HepG2 (cell line): ENCODE data around the gene TTBK1. TPM values are rescaled to one million over a fixed set of nuclear protein-coding genes. Genes with fewer than 3 reads are reported as not detected.

Experiments used
- ATF7-NPFF ChIP-seq: sonication (generic); formaldehyde crosslinking; IDR thresholded peaks from 2 replicates; pipeline ENCODE4 v1.8.1; 2023; ENCODE audit warnings: mild to moderate bottlenecking, low read depth, missing genetic modification reagents, moderate library complexity
- IKZF1 ChIP-seq: fragments of 450-650 bp; IDR thresholded peaks from 2 replicates; pipeline ENCODE4 v1.7.1; 2016
- KAT7 ChIP-seq: IDR thresholded peaks from 2 replicates; pipeline ENCODE4 v1.6.1; 2018; ENCODE audit warnings: borderline replicate concordance, missing compliant biosample characterization
- MAF1 ChIP-seq: sonication (generic); formaldehyde crosslinking; IDR thresholded peaks from 2 replicates; pipeline ENCODE4 v1.5.0; 2020; ENCODE audit warnings: missing genetic modification reagents, borderline replicate concordance
- MTA1 ChIP-seq: sonication (generic); formaldehyde crosslinking; IDR thresholded peaks from 2 replicates; pipeline ENCODE4 v1.4.0; 2020; ENCODE audit warnings: missing genetic modification reagents, mild to moderate bottlenecking, borderline replicate concordance
- MXD1 ChIP-seq: sonication (generic); formaldehyde crosslinking; IDR thresholded peaks from 2 replicates; pipeline ENCODE4 v1.4.0; 2020; ENCODE audit warnings: mild to moderate bottlenecking, missing genetic modification reagents
- PBX2 ChIP-seq: IDR thresholded peaks from 2 replicates; pipeline ENCODE4 v1.6.1; 2016; ENCODE audit warnings: control low read depth
- SAFB2 ChIP-seq: sonication (generic); formaldehyde crosslinking; IDR thresholded peaks from 2 replicates; pipeline ENCODE4 v1.5.1; 2020; ENCODE audit warnings: missing genetic modification reagents, low read depth, mild to moderate bottlenecking, borderline replicate concordance
- SETDB1 ChIP-seq: sonication (generic); formaldehyde crosslinking; IDR thresholded peaks from 2 replicates; pipeline ENCODE4 v1.5.1; 2020; ENCODE audit warnings: missing genetic modification reagents, mild to moderate bottlenecking, borderline replicate concordance
- TBX3 ChIP-seq: fragments of 450-650 bp; IDR thresholded peaks from 2 replicates; pipeline ENCODE4 v1.6.1; 2017; ENCODE audit warnings: antibody characterized with exemption, mild to moderate bottlenecking, inconsistent platforms, borderline replicate concordance
- ZNF24 ChIP-seq: fragments of 450-650 bp; IDR thresholded peaks from 2 replicates; pipeline ENCODE4 v1.6.1; 2017; ENCODE audit warnings: antibody characterized with exemption, mild to moderate bottlenecking
- ZNF318 ChIP-seq: sonication (generic); formaldehyde crosslinking; IDR thresholded peaks from 2 replicates; pipeline ENCODE4 v1.4.0; 2020; ENCODE audit warnings: mild to moderate bottlenecking, missing genetic modification reagents
- polyA plus RNA-seq, 8 experiments: library from polyadenylated mRNA; depleted of rRNA in 3 of 8; stranded (reverse) in 7 of 8; unstranded in 1 of 8; fragments of >200 nt; fragmentation: Illumina TruSeq in 4 of 8; extraction: Trizol in 4 of 8; gene quantifications; 2 replicates each; pipeline versions ENCODE4 v1.2.1 to v1.2.3, GENCODE V29; 2011 to 2016; ENCODE audit warnings: low read depth in 4 of 8, missing spikeins in 1 of 8, mixed read lengths in 1 of 8; ENCODE audit not compliant: insufficient read depth in 1 of 8
- total RNA-seq, 5 experiments: library from RNA; depleted of rRNA; stranded (reverse); fragments of >200 nt; fragmentation: Illumina TruSeq; extraction: Trizol; gene quantifications; 2 replicates each; pipeline ENCODE4 v1.2.3, GENCODE V29; 2016; ENCODE audit warnings: low read depth in 1 of 5
- TF ChIP-seq, protein P1 (sequence below): sonication (generic); formaldehyde crosslinking; IDR thresholded peaks from 2 replicates; pipeline ENCODE4 v1.4.0; 2020; ENCODE audit warnings: missing genetic modification reagents
- TF ChIP-seq, protein P2 (sequence below): sonication (generic); formaldehyde crosslinking; IDR thresholded peaks from 2 replicates; pipeline ENCODE4 v1.8.1; 2023; ENCODE audit warnings: mild to moderate bottlenecking, missing genetic modification reagents

TTBK1 gene
- total and polyA plus RNA-seq, 2 of the 13 experiments (the other 11 are each of a cell fraction or from before 2014, with no cell fraction given): 0.24 to 0.33 TPM

GRCh38 chr6:43274916-43275597 lies 31.8 kb downstream of the TTBK1 start (continued):
- TF ChIP-seq ATF7-NPFF (peak; percentile 90), ZNF318 (CRISPR knock-in tag) (0 out of 2 replicates have a peak, but pooled peaks have one; percentile 58), MTA1 (CRISPR knock-in tag) (peak; percentile 88), IKZF1 (no peak), MAF1 (CRISPR knock-in tag) (no peak), TBX3 (no peak; the same call in 1 of the 2 replicates), KAT7 (CRISPR knock-in tag) (peak; percentile 95), MXD1 (CRISPR knock-in tag) (peak; percentile 74; the same call in 1 of the 2 replicates), SETDB1 (CRISPR knock-in tag) (no peak), ZNF24 (no peak), PBX2 (CRISPR knock-in tag) (no peak), SAFB2 (no peak; the same call in 1 of the 2 replicates)
- TF ChIP-seq, protein P1, sequence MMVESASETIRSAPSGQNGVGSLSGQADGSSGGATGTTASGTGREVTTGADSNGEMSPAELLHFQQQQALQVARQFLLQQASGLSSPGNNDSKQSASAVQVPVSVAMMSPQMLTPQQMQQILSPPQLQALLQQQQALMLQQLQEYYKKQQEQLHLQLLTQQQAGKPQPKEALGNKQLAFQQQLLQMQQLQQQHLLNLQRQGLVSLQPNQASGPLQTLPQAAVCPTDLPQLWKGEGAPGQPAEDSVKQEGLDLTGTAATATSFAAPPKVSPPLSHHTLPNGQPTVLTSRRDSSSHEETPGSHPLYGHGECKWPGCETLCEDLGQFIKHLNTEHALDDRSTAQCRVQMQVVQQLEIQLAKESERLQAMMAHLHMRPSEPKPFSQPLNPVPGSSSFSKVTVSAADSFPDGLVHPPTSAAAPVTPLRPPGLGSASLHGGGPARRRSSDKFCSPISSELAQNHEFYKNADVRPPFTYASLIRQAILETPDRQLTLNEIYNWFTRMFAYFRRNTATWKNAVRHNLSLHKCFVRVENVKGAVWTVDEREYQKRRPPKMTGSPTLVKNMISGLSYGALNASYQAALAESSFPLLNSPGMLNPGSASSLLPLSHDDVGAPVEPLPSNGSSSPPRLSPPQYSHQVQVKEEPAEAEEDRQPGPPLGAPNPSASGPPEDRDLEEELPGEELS (CRISPR knock-in tag): no peak
- TF ChIP-seq, protein P2, sequence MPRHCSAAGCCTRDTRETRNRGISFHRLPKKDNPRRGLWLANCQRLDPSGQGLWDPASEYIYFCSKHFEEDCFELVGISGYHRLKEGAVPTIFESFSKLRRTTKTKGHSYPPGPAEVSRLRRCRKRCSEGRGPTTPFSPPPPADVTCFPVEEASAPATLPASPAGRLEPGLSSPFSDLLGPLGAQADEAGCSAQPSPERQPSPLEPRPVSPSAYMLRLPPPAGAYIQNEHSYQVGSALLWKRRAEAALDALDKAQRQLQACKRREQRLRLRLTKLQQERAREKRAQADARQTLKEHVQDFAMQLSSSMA (CRISPR knock-in tag): no peak
